DMS153 (cell line): Measurements from ENCODE around the gene GPR68.
"Not testable (repeated sequence)": the region's sequence is repeated elsewhere in the genome, so short reads cannot be mapped to it uniquely, and the experiment has no call there.

Experiments used
- DNase-seq: peaks from one replicate; lab custom pipeline; 2025; lab: John Stamatoyannopoulos, UW

The GPR68 gene

DNA sequence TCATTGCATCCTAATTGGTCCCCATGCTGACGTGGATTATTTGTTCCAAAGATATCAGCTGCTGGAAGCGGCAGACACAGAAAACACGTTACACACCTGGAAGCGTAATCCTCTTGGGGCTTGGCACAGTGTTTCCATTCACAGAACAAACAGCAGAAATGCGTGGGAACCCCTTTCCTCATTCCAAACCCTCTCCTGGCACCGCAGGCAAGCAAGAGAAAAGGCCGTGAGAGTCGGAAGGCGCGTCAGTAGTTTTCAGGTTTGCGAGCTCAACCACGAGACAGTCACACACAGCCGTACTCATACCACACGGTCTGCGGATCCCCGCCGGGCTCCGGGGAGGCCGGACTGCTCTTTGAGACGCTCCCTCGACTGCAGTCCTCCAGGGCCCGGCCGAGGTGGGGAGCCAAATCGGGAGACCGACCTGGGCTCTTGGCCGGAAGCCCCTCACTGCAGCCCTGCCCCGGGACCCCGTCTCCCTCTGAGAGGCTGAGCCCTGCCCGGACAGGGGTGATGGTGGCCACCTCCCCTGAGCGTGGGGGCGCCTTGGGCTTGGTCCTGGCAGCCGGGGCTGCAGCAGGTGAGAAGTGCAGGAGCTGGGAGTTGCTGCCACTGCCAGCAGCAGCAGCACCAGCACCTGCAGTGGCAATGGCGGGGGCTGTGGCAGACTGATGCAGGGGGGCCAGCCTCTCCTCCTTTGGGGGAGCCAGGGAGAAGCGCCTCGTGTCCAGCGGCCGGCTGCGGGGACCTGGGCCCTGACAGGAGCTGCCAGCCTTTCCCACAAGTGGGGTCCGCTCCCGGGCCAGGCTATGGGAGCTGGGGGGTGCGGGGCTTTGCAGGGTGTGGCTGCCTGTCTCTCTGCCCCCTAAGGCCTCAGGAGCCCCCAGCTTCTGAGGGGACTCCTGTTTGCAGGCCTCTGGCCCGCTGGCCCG lies 28.1 kb upstream of the GPR68 start:
- DNase-seq = no peak

DNA sequence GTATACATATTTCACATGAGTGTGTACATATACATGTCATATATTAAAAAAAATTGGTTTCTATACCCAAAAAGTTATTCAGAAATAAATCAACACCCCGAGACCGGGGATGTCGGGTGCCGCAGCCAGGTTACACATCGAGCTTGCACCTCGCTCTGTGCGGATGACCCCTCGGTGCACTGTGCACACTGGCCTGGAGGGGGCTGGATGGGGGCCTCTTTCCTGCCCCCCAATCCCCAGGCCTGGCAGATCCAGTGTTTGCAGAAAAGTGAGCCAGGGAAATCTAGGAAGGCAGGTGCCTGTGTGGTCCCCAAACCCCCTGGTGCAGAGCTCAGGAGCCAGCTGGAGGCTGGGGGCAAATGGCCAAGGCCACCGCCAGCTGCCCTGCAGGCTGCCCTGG lies 27.1 kb upstream of the GPR68 start:
- DNase-seq = no peak

DNA sequence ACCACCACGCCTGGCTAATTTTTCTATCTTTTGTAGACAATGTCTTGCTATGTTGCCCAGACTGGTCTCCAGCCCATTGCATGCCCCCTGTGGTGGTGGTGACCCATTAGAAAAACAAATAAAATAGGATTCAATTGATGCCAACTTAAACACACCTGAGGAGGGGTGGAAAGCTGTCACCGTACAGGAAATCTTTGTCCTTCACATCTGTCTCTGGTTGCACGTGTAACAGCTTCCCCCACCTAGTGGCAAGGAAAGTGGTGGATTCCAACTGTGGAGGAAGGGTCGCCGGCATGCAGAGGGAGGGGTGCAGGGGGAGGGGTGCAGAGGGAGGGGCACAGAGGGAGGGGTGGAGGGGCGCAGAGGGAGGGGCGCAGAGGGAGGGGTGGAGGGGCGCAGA lies 26.1 kb upstream of the GPR68 start:
- no peak for DNase-seq

DNA sequence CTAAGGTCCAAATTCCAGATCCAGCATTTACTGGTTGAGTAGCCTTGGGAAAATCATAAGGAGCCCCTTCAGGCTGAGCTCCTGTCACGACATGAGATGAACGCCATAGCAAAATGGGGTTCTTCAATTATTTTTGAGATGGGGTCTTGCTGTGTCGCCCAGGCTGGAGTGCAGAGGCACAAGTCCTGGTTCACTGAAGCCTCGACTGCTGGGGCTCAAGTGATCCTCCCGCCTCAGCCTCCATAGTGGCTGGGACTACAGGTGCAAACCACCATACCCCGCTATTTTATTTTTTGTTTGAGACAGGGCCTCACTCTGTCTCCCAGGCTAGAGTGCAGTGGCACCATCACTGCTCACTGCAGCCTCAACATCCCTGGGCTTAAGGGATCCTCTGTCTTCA lies 25.7 kb upstream of the GPR68 start:
- no peak for DNase-seq

DNA sequence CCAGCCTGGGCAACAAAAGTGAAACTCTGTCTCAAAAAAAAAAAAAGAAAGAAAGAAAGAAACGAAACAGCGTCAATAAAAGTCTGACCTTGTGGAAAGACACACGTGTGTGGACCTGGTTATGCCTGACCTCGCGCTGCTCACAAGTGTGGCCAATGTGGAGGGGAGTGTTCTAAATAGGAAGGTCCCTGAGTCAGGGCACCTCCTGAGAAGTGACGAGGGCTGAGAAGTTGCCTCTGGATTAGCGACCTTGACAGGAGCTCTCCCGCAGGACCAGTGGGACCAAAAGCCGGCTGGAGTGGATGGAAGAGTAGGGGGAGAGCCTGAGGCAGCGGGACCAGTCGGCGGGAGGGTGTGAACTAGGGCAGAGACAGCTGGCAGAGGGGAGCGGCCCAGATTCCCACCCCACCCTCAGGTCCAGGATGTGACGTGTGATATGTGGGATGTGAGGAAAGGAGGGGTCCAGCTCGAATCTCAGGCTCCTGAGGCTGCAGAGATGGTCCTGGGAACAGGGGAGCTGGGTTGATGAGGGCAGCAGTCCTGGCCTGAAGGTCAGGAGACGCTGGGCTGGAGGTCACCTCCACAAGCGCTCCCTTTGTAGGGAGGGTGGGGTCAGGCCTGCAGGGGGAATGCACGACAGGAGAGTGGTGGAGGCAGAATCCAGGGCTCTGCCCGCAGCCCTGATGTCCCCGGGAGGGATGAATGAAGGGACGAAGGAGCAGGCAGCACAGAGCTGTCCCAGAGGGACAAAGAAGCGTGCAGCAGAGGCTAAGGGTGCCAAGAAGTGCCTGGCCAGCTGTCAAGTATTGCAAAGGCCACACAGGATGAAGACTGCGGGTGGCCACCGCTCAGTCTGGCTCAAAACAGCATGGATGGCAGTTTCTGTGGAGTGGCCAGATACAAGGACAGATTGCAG lies 24.8 kb upstream of the GPR68 start:
- DNase-seq = no peak

DNA sequence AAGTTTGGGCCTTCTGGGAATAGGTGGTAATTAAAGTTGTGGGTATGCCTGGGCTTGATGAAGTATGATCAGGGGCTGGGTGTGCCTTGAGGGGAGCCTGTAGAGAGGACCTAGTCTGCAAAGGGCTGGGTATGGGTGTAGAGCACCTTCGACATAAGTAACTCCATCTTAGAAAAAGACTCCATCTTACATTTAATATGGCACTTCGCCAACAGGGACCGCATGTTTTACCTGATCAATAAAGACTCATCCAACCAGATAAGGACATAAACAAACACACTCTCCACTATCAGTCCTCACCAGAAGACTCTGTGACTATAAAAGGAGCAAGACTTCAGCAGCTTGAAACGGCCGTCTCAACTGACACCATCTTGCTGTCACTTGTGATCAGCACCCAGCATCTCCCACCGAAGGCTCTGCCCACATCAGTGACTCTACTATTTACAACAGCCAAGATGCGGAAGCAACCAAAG lies 23.5 kb upstream of the GPR68 start:
- no peak for DNase-seq

DNA sequence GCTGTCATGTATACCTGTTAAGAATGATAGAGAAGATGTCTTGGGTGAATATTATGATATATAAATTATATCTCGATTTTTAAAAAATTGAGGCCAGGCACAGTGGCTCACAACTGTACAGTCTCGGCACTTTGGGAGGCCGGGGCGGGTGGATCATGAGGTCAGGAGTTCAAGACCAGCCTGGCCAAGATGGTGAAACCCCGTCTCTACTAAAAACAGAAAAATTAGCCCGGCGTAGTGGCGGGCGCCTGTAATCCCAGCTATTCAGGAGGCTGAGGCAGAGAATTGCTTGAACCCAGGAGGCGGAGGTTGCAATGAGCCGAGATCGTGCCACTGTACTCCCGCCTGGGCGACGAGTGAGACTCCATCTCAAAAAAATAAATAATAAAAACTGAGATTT lies 21.8 kb upstream of the GPR68 start:
- not testable (repeated sequence) for DNase-seq

DNA sequence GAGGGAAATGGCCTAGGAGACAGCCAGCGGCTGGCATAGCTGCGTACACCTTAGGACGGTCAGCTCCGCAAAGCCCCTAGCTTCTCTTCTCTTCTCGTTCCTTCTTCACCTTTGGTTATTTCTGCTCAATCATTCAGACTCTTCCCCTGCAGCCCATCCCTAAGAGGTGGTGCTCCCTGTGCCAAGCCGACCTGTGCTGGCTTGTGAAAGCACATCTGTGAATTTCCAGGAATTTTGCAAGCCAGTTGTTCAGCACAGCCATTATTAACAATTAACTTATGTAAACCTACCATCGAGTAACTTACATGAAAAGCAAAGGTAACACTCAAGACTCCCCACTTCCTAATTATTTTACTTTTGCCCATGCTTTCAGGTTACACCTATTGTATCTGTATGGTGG lies 20.9 kb upstream of the GPR68 start:
- DNase-seq = no peak

DNA sequence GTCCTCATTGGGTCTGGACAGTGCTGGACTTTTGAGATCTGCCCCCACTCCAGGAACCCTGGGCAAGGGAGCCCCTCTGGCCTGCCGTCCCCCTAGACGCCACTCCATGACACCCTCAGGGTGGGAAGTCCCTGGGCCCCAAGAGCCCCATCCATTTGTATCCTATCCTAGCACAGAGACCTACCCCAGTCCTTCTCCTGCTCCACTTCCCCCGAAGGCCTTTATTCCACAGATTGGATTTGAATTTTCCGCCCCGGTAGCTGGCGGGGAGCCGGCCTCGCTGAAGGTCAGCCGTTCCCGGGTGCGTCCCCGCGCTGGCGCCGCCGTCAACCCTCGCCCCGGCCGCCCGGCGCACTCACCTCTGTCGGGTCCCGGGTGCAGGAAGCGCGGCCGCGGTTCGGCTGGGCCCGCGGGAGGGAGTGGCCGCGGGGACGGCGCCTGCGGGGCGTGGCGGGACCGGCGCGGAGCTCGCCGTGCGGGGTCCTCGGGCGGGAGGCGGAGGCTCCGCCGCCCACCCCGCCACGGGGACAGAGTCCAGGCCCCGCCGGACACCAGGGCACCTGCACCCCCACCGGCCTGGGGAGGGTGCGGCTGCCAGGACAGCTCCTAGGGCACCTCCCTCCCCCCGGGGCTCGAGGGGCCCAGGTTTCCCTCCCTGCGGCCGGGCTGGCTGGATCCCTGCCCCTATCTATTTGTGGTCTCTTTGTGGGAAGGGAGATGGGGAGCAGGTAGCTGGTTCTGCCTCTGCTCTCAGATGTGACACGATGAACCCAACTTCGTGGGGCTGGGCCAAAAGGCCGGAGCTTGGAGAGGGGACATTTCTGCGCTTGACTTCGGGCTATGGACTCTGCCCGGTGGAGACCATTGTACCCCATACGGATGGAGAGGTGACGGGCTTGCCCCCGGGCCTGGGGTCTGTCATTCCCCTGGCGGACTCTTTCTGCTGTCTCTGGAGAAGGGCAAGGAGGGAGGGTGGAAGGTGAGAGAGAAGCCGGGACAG lies 19.9 kb upstream of the GPR68 start:
- no peak for DNase-seq

DNA sequence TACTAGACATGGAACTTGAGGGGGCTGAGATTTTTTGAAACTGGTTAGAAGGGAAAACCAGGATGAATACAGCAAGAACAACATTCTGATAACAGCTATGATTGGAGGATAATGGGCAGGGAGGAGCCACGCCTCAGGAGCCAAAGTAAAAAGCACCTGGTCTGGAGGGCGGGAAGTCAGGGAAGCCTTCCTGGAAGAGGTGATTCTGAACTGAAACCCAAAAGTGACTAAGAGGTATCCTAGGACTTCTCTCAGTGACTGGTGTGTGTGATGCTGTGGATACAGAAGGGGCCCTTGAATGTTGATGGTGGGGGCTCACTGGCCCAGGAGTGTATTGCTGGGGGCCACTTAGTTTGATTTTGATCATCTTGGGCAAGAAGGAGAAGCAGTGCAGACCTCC lies 18.8 kb upstream of the GPR68 start:
- DNase-seq = no peak

DNA sequence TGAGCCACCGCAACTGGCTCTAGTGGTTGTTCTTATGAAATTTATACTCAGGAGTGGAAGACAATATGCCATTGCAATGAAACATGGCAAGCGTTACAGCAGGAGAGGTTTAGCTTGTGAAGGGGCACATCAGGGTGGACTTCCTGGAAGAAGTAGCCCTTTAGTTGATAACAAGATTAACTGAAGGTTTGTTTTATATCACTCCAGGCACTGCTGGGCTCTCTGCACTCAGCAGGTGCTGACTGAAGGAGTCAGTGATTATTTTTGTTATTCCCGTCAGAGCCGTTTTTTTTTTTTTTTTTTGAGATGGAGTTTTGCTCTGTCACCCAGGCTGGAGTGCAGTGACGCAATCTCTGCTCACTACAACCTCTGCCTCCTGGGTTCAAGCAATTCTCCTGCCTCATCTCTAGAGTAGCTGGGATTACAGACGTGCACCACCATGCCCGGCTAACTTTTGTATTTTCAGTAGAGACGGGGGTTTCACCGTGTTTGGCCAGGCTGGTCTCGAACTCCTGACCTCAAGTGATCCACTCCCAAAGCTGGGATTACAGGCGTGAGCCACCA lies 17.6 kb upstream of the GPR68 start:
- no peak for DNase-seq

DNA sequence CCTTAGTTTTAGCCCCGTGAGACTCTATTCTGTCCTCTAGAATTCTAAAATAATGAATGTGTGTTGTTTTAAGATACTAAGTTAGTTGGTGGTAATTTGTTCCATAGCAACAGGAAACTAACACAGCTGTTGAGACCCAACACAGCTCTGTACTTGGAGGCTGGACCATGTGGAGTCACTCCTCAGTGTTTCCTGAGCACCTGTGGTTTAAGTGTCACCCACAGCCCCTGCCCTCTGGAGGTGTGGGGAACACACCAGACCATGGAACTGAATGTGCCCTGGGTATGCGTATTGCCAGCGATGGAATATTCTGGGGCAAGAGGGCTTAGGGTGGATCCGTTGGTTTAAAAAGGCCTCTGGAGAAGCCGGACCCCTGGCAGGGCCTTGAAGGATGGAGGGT lies 16.6 kb upstream of the GPR68 start:
- no peak for DNase-seq

DNA sequence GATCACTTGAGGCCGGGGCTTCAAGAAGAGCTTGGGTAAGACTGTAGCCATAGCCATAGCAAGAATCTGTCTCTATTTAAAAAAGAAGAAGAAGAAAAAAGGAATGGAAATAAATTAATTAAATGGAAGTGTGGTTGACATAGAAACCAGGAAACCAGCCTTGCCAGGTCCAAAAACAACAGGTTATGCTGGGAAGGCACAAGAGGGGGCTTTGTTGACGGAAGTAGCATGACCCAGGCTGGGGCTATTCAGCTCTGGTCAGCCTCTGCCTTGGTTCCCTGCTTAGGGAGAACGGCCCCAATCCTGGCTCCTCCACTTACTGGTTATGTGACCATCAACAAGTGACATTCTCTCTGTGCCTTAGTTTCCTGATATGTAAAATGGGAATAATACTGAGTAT lies 14.4 kb upstream of the GPR68 start:
- no peak for DNase-seq

DNA sequence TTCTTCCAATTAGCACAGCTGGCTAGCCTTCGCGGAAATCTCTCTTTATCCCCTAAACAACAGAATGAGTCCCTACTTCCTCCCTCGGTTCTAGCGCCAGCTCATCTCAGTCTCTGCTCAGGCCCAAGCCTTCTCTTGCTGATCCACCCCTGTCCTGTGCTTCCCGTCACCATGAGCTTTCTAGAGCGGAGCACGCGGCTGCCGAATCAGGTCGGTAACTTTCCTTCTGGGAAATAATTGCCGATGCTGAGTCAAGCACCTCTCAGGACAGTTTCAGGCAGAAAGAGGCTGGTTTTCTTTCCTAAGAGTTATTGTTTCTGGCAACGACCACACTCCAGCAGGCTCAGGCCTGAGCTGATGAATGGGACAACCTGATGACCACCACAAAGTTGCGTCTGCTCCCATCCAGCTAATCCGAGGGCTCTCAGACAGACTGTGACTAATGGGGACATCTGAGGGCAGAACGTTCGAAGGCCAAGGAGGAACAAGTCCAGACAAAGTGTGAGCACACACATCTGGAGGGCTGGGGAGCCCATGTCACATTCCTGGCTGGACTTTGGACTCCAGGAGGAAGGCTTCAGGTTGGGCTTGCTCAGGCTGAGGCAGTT lies 13.6 kb upstream of the GPR68 start:
- DNase-seq = no peak

DNA sequence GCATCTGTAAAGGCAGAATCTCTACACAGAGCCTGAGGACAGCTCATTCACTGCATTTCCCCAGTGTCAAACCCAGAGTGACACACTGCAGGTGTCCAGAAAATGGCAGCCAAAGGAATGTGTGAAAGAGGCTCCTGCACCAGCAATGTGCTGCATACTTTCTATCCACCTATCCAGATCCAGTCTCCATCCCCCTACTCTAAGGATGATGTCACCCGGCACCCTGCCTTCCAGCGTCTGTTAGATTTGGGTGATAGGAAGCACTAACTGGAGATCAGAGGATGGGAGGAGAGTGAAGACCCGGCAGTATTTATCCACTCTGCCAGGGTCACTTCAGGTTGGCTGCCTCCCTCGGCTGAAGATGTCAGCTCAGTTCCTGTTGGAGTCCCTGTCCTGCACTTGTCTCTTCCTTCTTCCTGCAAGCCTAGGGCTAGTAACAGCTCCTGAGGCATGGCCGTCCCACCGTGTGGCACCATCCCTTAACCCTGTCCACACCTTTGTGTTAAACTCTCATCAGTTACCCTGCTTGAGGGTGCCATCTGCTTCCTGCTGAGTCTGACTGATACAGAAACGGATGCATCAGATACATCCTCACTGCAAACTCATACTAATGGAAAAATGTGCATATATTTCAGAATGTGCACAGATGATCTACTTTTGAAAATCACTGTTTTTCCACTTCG lies 13.0 kb upstream of the GPR68 start:
- DNase-seq = no peak

DNA sequence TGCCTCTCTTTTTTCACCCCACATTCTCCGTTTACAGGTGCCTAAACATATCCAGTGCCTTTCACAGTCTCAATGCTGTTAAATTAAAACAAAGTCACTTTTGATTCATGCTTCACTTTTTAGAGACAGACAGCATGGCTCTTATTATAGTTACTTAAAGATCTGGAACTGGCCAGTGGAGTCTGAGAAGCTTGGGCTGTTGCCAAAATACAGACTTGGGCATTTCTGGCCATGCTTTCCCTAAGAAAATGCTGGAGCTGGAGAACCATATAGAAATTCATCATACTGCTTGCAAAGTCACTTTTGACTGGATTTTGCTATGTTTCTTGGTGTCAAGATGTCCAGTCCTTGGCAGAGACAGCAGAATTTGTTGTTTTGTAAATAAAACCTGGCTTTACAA lies 12.2 kb upstream of the GPR68 start:
- no peak for DNase-seq

DNA sequence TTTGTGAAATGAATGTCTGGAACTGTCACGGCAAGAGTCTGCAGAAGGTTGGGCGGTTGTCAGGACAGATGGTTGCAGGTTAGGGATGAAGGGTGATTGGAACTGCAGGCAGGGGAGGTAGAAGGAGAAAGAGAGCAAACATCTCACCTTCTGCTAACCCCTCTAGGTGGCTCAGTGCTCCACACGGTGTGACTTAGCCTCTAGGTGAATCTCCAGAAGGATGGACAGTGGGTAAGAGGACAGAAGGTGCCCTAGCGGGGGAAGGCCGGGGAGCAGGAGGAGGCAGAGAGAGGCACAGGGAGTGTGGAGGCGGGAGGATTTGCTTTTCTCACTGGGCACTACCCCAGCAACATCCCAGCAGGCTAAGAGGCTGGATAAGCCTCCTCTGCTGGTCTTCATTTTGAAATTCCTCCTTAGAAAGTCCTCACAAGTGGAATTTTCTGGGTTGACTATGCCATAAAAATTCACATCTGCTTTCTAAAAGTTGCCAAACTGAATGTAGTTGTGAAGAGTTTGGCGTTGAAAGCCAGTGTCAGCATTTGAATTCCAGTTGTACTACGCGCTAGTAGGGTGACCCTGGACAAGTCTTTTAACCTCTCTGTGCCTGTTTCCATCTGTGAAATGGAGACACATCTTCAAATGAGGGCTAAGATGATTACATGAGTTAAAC lies 10.7 kb upstream of the GPR68 start:
- DNase-seq = no peak

DNA sequence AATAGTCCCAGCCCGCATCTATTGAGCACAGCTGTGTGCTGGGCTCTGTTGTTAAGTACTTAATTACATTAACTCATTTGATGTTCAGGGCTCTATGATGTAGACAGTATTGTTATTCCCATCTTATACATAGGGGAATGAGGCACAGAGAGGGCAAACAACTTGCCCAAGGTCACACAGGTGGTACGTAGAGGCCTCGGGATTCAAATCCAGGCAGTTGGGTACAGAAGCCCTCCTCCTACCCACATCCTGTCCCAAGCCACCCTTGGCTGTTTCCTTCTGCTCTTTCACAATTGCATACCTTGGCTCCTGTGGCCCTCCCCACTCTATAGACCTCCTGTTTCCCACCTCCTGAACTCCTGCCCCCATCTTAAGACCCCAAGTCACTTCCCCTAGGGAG lies 10.0 kb upstream of the GPR68 start:
- no peak for DNase-seq

DNA sequence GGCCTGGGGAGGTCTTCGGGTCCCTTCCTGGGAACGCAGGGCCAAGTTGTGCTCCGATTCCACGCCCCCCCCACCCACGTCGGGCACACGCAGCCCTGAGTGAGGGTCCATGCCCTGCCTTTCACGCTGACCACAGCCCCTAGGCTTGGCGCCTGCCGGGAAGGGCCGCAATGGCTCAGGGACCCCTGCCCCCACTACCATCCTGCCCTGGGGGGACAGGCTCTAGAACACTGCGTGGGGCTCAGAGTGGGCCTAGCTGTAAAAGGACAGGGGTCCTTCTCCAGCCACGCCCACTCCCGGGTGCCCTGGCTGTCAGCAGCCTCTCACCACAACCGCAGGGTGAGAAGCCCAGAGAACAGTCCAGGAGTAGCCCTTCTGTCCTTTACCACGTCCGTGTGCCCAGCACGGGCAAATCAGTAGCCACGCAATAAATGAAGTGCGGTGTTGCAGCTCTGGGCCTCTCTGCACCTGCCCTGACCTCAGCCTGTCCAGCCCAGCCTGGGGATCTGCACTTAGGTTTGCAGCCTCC lies 9.4 kb upstream of the GPR68 start:
- DNase-seq = no peak
